ENCODE measurements around the gene RTF1. TPM values are rescaled to one million over a fixed set of nuclear protein-coding genes. Genes with fewer than 3 reads are reported as not detected.
"Not testable (repeated sequence)": the region's sequence is repeated elsewhere in the genome, so short reads cannot be mapped to it uniquely, and the experiment has no call there.

Gene RTF1
- total RNA-seq, 2 experiments from 2014 or later = 28.6 to 46.9 TPM

DNA sequence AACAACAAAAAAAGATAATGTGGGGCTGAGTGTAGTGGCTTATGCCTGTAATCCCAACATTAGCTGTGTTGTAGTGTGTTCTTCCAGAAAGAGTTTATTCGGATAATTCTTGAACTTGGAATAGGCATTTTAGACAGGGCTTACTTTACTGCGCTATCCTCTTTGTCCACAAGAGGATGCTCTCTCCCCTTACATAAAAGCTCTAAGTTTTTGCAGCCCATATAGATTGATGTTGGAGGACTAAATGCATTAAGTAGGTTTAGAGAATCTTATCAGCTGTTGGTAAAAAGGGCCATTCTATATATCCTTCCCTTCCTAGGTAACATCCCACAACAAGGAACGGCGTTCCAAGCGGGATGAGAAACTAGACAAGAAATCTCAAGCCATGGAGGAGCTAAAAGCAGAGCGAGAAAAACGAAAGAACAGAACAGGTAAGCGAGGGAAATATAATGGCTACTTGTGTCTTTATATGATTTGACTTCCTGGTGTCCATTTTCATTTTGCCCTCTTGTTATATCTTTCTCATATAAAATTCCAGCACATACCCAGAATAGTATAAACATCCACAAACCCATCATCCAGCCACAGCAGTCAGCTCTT, 49.0 kb downstream of the RTF1 start:
- H3K9me3 ChIP-seq (ENCODE audit: low read length) = no peaks in the 10 kb centered on the region
- BruUV-seq (replicated peaks) = no TSS peak
- no peaks in the 10 kb centered on the region for H4K20me1 ChIP-seq (ENCODE audit: insufficient read depth, low read length)
- H3K4me1 ChIP-seq (ENCODE audit: insufficient read depth, low read length, poor library complexity, severe bottlenecking) = no peaks in the 10 kb centered on the region
- DNase-seq (ENCODE audit: low spot score) = peak; percentile 54
- H3K9me2 ChIP-seq (ENCODE audit: insufficient read depth, low read length) = no peaks in the 10 kb centered on the region
- no peak overlapping the region for H3K4me3 ChIP-seq (ENCODE audit: low read depth, low read length, poor library complexity, severe bottlenecking)
- ChIA-PET CTCF (ENCODE audit: unreplicated experiment) (no interaction called here), POLR2A (interaction anchor here (0.6 to 0.8 kb wide), 4 partner anchors 11 to 270 kb away, joined by 3 to 5 read pairs (median 3); no protein-coding TSS in a partner anchor)
- no peak overlapping the region for H3K27ac ChIP-seq (ENCODE audit: low read depth, low read length, poor library complexity, severe bottlenecking)
- no peak overlapping the region for H3K4me2 ChIP-seq (ENCODE audit: low read length)
- H3K79me2 ChIP-seq (ENCODE audit: insufficient read depth, low read depth, low read length) = no peaks in the 10 kb centered on the region
- intact Hi-C loops (cut with micrococcal nuclease; ENCODE audit: unreplicated experiment) = loop anchor here (5.0 kb wide), 2 partner anchors 41 to 346 kb away; no protein-coding TSS in a partner anchor
- no peak overlapping the region for H2AFZ ChIP-seq (ENCODE audit: low read length)
- no peak for TF ChIP-seq EZH2phosphoT487 (IDR thresholded peaks at IDR 0.05; ENCODE audit: borderline replicate concordance, low read depth, low read length)
- peak; percentile 99 for TF ChIP-seq CTCF (conservative IDR thresholded peaks at IDR 0.05; ENCODE audit: low read length)
- peaks cover 77% of the 10 kb centered on the region for H3K36me3 ChIP-seq (ENCODE audit: insufficient read depth, low read length)

GRCh38 chr15:41466711-41467110, 49.8 kb downstream of the RTF1 start:
- no peaks in the 10 kb centered on the region for H3K9me2 ChIP-seq (ENCODE audit: insufficient read depth, low read length)
- DNase-seq (ENCODE audit: low spot score) = no peak
- H3K27ac ChIP-seq (ENCODE audit: low read depth, low read length, poor library complexity, severe bottlenecking) = no peak overlapping the region
- no peaks in the 10 kb centered on the region for H3K79me2 ChIP-seq (ENCODE audit: insufficient read depth, low read depth, low read length)
- H2AFZ ChIP-seq (ENCODE audit: low read length) = no peak overlapping the region
- intact Hi-C loops (cut with micrococcal nuclease; ENCODE audit: unreplicated experiment) = loop anchor here (5.0 kb wide), 2 partner anchors 41 to 346 kb away; no protein-coding TSS in a partner anchor
- no peak overlapping the region for H3K4me3 ChIP-seq (ENCODE audit: low read depth, low read length, poor library complexity, severe bottlenecking)
- H3K36me3 ChIP-seq (ENCODE audit: insufficient read depth, low read length) = peaks cover 79% of the 10 kb centered on the region
- no peak for TF ChIP-seq CTCF (conservative IDR thresholded peaks at IDR 0.05; ENCODE audit: low read length)
- no peak for TF ChIP-seq EZH2phosphoT487 (IDR thresholded peaks at IDR 0.05; ENCODE audit: borderline replicate concordance, low read depth, low read length)
- CTCF ChIA-PET (ENCODE audit: unreplicated experiment) = interaction anchor here (0.6 kb wide), 1 partner anchor 15 kb away, joined by 3 read pairs; no protein-coding TSS in a partner anchor
- H3K4me2 ChIP-seq (ENCODE audit: low read length) = no peak overlapping the region
- H3K4me1 ChIP-seq (ENCODE audit: insufficient read depth, low read length, poor library complexity, severe bottlenecking) = no peaks in the 10 kb centered on the region
- H4K20me1 ChIP-seq (ENCODE audit: insufficient read depth, low read length) = no peaks in the 10 kb centered on the region
- no peaks in the 10 kb centered on the region for H3K9me3 ChIP-seq (ENCODE audit: low read length)
- POLR2A ChIA-PET = no interaction called here
- BruUV-seq (replicated peaks) = no TSS peak

DNA sequence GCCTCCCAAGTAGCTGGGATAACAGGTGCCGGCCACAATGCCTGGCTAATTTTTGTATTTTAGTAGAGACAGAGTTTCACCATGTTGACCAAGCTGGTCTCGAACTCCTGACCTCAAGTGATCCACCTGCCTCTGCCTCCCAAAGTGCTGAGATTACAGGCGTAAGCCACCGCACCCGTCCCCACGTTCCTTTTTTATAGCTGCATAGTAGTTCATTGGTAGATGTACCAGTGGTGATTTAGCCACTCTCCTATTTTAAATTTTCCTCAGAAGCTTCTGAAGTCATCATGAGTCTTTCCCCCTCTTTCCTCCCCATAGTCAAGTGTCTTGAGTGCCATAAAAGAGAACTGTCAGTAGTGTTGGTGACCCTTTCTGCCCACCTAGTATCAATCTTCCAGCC, 52.7 kb downstream of the RTF1 start:
- H4K20me1 ChIP-seq (ENCODE audit: insufficient read depth, low read length); H2AFZ ChIP-seq (ENCODE audit: low read length); H3K79me2 ChIP-seq (ENCODE audit: insufficient read depth, low read depth, low read length); POLR2A ChIA-PET; H3K4me3 ChIP-seq (ENCODE audit: low read depth, low read length, poor library complexity, severe bottlenecking); H3K9me3 ChIP-seq (ENCODE audit: low read length); H3K4me1 ChIP-seq (ENCODE audit: insufficient read depth, low read length, poor library complexity, severe bottlenecking); H3K4me2 ChIP-seq (ENCODE audit: low read length); BruUV-seq (replicated peaks); H3K9me2 ChIP-seq (ENCODE audit: insufficient read depth, low read length); H3K27ac ChIP-seq (ENCODE audit: low read depth, low read length, poor library complexity, severe bottlenecking); CTCF ChIA-PET (ENCODE audit: unreplicated experiment); DNase-seq (ENCODE audit: low spot score): not testable (repeated sequence)
- peaks cover 80% of the 10 kb centered on the region for H3K36me3 ChIP-seq (ENCODE audit: insufficient read depth, low read length)
- intact Hi-C loops (cut with micrococcal nuclease; ENCODE audit: unreplicated experiment) = loop anchor here (5.0 kb wide), 2 partner anchors 38 to 343 kb away; no protein-coding TSS in a partner anchor
